LHCN-M2 (cell line): ENCODE data around the gene DZIP1L. TPM values are rescaled to one million over a fixed set of nuclear protein-coding genes. Genes with fewer than 3 reads are reported as not detected.
A peak's percentile ranks its signal among the peaks of the same experiment; 100 is the strongest.

Experiments used
- DNase-seq: peaks from one replicate; pipeline ENCODE4 v3.0.0-alpha.2; 2012; ENCODE audit warnings: low read depth
- total RNA-seq: library from RNA; depleted of rRNA; stranded (reverse); fragments of >200 nt; gene quantifications from 2 replicates; pipeline ENCODE4 v1.2.3, GENCODE V29; 2014

Gene DZIP1L
- total RNA-seq, 1 experiment from 2014 or later = 18.3 TPM

DNA sequence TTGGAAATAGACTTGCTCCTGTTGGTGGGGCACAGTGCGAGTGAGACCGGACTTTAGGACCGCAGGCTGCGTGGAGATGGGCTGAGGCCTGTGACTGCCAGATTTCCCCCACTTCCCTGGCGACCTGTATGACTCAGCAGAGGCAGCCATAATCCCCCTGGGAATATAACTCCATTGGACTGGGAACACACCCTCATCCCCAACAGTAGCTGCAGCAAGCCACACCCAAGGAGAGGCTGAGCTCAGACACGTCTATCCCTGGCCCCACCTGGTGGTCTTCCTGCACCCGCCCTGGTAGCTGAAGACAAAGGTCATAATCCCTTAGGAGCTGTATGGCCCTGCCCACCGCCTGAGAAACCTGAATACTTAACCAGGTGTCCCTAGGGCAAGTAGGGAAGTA, 42.6 kb downstream of the DZIP1L start:
- DNase-seq = peak; percentile 21

DNA sequence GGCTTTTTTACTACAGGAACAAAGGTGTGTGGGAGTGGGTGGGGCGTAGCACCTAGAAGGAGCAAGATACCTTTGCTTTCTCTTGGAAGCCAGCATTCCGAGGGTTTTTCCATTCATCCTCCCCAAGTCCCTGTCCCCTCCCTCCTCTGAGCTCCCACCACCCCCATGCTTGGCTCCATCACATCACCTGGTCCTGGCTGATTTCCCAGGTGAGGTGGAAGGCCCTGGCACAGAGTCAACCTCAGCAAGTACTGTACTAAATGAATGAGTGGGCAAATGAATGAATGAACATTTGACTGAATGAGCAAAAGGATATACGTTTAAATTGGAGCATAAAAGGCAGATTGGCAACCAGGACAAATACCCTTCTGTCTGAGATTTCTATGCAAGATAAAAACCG, 45.4 kb downstream of the DZIP1L start:
- no peak for DNase-seq

DNA sequence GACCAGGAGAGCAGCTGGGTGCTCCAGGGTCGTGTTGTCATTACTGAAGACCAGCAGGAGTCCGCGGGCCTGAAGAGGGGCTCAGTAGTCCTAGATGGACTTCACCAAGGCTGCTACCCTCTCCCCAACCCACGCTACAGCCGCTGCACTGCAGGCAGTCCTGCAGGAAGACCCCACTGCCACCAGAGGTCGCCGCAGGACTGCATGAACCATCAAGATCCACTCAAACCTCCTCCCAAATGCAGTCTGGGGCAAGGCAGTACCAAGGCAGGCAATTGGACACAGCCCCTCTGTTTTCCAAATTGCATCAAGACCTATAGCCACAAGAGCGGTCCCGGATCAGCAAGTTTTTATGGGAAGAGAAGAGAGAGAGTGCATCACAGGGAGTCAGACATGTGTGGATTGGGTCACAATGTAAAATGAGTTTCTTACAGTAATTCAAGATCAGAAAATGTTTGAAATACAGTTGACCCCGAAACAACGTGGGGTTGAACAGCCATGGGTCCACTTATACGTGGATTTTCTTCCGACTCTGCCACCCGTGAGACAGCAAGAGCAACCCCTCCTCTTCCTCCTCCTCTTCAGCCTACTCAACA, 46.7 kb downstream of the DZIP1L start:
- DNase-seq = peak; percentile 68

DNA sequence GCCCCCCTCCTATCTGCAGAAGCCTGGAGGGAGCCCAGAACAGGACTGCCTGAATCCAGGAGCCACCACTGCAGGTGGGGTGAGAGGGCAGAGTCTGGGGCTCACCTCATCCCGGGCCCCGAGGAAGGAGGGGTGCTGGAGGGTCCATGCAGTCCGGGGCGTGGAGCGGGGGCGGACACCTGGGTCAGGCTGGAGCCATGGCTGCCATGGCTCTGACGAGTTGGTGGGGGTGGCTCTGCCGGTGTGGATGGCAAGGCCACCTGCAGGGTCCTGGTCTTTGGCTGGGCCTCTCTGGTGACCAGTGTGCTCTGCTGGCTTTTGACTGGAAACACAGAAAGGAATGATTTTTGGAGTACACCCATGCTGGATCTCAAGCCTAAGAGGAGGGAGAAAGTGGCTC, 47.4 kb downstream of the DZIP1L start:
- DNase-seq = no peak

DNA sequence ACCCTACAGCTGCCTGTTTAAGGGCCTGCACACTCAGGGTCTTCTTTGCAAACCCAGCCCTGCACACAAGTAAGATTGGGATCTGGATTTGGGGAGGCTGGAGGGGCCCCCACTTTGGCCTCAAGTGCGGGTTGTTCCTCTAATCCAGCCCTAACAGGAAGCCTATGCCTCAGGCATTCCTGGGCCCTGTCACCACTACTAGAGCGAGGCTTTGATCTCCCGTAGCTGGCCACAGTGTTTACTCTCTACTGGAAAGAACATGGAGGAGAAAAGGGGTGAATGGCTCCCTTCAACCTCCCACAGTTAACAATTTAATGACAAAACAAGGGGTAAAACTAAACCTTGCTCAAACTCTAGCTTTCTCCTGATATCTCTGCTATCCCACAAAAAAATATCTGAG, 48.4 kb downstream of the DZIP1L start:
- DNase-seq = no peak

DNA sequence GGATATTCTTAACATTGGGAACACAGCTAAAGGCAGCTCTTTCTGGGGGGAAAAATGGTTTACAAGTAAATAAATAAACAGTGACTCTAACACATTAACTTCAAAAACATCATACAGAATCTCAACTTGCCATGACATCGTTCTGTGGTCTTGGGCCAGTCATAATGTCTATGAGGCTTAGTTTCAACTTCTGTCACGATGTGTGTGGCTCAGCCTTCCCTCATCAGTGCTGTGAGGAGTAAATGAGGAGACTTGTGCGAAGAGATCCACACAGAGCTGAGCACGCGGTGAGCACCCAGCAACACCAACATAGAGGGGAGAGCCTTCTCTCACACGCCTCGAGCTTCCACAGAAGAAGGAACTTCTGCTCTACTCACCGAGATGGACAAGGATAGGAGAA, 49.0 kb downstream of the DZIP1L start:
- no peak for DNase-seq

DNA sequence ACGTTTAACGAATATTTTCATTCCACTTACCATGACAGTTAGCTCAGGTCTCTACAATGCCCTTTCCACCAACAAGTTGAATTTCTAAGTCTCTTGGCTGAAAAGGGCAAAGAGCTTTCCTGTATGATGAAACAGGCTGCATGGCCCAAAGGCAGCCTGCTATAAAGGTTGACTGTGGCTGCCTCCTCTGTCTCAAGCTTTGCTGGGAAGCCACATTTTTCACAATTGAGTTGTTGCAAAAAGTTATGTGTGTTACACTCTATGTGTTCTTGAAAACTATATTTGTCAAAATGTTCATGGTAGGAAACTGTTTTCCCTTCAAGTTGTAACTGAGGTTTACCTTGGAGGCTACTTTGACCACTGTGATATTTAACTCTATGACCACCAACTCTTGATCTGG, 49.5 kb downstream of the DZIP1L start:
- DNase-seq = no peak

DNA sequence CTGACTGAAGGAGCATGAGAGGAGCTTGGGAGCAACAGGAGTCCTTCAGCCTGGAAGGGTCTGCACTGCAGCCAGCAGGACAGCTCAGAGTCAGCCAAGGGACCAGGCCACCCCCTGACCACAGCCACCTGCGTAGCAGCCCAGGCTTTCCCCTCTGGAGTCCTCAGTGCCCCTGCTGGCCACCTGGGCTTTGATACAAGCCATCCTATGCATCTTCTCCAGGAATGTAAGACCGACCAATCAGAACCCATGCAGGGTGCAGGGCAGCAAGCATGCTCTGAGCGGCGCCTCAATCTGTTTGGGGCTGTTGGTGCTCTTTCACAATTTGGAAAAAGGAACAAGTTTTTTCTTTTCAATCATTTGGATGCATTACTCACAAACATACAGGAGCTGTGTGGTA, 52.0 kb downstream of the DZIP1L start:
- no peak for DNase-seq

DNA sequence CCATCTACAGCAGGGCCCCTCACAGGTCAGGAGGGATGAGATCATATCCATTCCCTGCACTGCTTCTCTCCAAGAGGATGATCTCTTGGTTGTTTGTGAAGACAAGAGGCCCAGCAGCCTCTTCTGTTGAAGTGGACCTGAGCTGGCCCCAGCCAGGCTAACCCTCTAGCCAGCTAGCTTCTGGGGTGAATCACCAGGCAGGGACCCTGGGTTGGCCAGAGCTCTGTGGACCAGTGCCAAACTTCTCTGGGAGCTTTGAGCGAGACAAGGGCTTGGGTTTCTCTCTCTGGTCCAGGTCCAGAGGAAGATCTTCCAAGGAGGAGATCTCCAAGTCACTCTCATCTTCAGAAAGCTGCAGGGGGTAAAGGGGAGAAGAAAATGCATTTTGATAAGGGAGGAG, 52.8 kb downstream of the DZIP1L start:
- DNase-seq = peak; percentile 57

DNA sequence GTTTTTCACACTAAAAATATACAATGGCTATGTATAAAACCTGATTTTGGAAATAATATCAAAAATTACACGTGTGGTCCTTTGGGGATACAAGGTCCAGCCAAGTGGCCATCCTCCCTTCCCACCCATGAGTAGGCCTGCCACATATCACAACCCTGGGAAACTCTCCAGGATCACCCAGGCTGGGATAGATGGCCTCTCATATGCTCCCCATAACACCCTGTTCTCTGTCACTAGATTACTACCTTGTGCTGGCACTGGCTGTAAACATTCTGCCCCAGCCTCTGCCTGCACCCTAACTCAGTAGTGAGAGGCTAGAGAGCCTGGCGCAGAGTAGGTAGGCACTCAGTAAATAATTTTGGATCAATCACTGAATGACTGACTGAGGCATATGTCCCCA, 53.4 kb downstream of the DZIP1L start:
- no peak for DNase-seq

DNA sequence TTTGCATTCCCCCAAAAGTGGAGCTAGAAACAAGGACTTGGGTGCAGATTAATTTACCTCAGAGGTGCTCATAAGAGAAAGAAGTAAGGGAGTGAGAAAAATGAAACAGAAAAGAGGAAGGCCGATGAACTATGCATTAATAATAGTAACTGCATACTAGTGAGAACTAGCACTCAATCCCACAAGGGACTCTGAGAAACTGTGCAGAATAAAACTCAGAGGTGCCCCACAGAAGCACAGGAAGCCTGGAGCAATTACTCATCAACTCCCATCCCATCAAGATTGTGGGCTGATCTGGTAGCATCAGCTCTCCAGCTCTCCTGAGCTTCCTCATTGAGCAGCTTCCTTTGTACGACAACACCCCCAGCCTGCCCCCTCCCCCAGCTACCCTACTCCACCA, 54.6 kb downstream of the DZIP1L start:
- no peak for DNase-seq

DNA sequence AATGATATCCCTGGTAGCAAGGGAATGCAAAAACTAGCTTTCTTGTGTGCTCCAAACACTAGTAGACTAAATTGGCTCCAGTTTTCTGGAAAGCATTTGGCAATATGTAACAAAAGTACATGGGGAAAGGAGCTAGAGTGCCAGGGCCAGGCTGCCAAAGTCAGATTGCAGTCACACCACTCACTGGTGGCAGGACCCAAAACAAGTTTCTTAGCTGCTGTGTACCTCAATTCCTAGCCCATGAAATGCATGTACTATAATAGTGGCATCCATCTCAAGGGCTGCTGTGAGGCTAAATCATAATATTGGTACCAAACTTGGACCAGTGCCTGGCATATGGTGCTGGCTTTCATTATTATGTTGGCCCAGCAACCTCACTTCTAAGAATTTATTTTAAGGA, 56.1 kb downstream of the DZIP1L start:
- no peak for DNase-seq

DNA sequence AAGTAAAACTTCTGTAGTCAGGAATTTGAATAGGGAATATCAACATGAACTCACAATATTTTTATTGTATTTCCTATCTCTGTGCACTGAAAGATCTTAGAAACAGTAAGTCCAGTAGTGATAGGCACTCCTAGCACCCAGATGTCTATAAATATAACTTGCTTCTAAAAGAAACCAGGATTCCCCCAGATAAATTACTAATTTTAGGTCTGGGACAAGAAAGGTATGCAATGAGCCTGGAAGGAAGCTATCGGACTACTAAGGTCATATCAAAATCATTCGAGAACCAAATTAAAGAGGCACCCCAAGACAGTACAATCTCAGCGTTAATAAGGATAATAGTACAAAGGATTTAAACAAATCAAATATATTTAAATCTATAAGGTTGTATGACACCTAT, 58.0 kb downstream of the DZIP1L start:
- DNase-seq = no peak

DNA sequence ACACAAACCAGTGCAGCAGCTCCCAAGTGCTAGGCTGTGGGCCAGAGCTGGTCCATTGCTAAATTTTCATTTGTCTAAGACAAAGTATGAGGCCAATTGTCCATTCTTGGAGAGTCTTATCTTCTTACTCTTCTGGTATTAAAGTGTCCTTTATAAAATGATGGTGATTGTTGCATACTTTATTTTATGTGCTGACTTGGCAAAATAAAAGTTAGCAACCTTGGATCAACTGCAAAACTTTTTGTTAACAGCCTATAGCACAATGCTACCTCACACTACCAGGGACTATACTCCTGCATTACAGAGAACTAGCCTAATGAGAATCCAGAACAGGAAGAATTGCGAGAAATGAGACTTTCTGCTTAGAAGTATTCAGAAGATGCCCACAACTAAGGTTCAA, 61.4 kb downstream of the DZIP1L start:
- no peak for DNase-seq

DNA sequence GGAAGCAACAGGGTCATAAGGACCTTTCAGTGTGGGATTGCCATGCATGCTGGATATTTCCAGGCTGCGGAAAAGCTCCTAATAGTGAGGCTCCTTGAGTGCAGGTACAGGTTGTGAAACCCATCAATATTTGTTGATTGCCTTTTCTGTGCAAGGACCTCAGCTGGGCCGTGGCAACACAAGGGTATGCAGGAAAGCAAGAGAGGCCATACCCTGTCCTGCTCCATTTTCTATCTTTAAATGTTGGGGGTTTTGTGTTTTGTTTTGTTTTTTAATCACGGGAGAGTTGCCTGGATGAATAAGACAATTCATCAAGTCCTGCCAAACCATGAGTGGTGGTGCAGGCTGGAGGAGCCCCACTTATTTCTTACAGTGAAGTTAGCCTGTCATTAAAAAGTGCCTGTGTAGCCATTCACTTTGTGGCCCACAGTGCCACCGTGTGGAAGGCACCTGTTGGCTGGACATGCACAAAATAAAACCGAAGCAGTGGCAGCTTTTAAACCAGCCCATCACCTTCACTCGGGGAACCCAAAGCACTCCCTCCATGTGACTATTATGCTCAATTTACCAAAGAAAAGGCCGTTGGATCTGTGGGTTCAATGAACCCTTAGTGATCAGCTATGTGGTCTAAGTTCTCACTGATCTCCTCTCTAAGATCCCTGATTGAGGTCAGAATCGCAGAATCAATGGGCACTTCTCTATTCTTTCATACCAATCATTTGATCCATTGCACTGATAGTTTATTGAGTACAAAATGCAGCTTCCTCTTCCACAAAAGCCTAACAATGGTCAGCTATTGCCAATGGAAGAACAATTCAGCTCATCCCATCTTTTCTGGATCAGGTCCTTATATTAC, 63.2 kb downstream of the DZIP1L start:
- DNase-seq = peak; percentile 42

DNA sequence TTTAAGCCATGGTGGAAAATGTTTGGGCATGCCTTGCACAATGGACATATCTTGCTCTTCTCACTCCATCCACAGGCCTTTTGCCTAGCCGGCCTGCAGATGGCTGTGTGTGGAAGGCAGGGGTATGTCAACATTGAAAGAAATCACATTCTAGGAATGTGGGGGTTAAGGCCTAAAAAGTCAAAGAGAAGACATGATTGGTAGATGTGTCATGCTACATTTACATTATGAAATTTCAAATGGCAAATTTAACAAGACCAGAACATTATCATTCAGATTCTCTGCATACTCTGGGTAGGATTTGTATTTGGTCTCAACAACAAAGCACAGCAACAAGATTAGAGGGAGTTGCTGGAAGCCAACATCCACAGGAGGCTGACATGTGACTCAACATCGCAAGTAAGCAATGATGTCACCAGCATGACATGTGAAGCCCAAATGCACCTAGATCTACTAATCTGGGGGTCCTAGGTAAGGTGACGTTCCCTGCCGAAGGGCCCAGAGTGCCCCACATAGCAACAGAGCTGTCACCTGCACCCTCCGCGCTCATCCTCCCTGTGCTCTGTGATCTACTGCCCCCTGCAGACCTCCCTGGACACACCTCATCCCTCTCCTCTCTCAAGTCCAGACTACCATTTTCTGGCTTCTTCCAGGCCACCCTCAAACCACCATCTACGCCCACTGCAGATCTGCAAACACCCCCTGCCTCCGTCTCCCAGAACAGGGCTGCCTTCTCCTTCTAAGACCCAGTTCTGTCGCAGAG, 66.1 kb downstream of the DZIP1L start:
- peak; percentile 24 for DNase-seq

DNA sequence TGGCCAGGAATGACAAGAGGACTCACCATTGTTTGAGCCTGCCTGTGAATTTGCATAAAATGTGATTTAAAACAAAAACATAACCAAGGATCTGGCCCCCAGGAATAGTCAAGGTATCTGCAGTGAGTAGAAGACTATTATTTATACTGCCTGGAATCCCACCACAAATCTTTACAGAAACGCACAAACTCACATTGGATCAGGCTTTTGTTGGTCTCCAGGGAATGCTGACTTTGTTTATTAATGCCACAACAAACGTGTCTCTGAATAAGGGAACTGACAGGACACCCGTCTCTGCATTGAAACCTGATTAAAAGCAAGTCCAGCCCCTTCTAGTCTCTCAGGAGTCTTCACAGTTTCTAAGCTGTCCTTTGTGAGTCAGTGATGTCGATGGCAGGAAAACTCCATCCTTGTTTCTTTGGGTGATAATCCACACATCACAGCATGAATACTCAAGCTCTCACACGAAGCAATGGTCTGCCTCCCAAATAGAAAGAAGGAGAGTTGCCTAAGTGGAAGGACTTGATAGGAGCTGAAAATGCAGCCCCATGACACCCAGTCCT, 67.7 kb downstream of the DZIP1L start:
- no peak for DNase-seq

DNA sequence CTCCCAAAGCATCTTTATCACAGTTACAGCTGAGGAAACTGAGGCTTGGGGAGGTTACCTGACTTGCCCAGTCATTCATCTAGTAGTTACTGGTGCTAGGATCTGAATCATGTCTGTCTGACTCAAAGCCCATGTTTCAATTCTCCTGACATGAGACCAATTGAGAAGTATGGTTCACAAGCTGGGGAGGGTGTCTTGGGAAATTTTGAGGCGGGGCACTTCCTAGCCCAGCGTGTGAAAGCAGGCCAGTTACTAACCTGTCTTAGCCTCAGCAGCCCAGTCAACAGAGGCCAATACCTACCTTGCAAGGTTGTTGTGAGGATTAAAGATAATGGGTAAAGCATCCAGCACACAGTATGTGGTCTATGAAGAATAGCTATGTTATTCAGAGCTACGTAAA, 68.5 kb downstream of the DZIP1L start:
- no peak for DNase-seq

DNA sequence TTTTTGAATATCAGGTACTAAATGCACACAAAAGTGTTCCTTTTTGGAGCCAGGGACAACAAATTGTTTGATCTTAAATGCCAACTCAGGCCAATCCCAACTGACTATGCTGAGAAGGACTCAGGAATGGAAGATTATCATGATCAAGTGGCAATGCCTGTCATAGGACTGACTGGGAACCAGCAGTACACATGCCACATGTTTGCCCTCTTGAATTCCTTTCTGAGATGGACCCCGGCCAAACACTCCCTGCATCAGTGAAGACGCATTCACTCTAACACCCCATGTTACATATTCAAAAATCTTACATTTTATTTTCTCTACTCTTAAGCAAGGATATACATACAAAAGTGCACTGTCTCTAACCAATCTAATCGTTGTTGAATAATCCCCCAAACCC, 69.3 kb downstream of the DZIP1L start:
- DNase-seq = no peak

DNA sequence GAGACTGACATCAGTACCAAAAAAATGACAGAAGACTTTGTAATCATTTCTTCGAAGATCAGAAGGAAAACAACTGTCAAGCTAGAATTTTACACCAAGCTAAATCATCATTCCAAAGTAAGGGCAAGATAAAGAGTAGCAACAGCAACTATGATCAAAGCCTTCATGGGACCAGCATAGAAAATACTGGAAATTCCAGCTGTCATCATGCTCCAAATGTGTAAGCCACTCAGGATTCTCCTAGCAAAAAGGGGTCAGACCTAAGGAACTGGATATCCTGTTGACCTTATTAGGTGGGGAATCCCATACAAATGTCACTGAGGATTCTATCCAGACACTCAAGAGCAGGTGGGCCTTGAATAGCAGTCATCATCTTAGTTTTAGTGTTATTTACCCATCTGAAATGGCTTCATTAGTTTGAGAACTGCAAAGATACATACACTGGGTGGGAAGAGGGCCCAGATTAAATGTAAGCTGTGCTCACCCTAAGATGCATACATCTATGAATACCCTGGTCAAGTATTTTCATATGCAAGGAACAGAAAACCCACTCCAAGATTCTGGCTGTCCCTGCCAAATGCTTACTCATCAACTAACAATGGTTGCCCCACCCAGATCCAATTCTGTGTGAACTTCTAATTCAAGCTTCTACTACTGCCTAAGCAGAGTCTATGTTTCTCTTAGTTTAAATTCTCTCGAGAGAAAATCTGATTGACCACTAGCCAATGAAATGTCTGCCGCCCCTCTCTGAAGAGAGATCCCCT, 72.0 kb downstream of the DZIP1L start:
- DNase-seq = peak; percentile 82

DNA sequence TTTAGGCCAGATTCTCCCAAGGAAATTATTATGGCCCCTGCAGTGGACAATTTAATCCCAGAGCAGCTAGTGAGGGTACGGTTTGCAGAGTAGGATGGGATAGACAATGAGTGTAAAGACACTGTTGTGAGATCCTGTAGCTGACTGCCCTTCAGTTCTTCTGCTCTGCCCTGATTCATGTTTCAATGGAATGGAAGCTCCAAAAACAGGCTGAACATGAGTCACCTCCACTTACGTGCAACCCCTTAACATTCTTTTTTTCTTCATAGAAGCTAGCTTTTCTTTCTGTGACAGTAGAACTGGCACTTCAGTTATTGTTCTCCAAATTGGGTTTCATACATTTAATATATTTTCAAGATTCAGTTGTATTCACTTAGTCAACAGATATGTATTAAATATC, 73.4 kb downstream of the DZIP1L start:
- DNase-seq = peak; percentile 76
